HG02623 (cell line): ENCODE measurements around the gene NIT2.
"Not testable (repeated sequence)": the region's sequence is repeated elsewhere in the genome, so short reads cannot be mapped to it uniquely, and the experiment has no call there.

Experiments used
- ATAC-seq: cut with Tn5 transposase; IDR thresholded peaks from one replicate; pipeline ENCODE4 v1.9.1; 2021; ENCODE audit warnings: moderate library complexity; ENCODE audit not compliant: unreplicated experiment

NIT2 gene, protein sequence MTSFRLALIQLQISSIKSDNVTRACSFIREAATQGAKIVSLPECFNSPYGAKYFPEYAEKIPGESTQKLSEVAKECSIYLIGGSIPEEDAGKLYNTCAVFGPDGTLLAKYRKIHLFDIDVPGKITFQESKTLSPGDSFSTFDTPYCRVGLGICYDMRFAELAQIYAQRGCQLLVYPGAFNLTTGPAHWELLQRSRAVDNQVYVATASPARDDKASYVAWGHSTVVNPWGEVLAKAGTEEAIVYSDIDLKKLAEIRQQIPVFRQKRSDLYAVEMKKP

DNA sequence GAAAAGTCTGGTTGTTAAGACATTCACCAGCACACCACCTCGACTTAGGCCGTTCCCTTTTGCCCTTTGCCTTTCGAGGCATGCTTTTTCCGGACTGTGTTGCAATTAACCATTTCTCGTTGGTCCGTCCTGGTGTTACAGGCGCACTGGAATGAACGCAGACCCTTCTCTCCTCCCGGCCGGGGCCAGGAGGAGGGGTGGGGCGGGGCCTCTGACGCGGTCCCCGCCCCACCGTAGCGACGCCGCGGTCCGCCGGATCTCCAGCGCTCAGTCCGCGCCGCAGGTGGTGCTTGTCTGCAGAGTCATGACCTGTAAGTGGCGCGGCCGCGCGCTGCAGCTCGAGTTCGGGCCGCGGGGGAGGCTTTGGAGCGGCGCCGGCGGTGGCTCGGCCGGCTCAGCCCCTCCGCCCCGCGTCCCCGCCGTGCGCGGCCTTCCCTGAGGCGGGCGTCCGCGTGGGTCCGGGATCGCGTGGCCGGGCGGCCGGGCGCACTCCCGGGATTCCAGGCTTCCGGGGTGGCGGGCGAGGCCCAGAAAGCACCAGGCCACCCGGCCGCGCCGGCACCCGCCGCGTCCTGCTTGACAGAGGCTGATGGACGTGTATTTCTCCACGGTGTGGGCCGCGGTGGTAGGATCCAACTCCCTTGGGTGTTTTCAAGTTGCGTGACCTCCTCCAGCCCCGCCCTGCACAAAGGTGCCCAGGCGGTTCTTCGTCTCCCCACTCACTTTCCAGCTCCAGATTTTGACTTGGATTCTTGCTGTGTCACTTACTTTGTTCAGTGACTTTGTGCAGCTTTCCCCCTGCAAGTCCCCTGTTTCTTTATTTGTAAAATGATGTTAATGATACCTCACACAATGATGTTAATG, at the start of gene NIT2:
Gene NIT2 (plus strand): TSS at position 270 of the 864 bp plus-strand sequence. CDS start 35 bp downstream, at position 305.
- peak; percentile 98 for ATAC-seq

DNA sequence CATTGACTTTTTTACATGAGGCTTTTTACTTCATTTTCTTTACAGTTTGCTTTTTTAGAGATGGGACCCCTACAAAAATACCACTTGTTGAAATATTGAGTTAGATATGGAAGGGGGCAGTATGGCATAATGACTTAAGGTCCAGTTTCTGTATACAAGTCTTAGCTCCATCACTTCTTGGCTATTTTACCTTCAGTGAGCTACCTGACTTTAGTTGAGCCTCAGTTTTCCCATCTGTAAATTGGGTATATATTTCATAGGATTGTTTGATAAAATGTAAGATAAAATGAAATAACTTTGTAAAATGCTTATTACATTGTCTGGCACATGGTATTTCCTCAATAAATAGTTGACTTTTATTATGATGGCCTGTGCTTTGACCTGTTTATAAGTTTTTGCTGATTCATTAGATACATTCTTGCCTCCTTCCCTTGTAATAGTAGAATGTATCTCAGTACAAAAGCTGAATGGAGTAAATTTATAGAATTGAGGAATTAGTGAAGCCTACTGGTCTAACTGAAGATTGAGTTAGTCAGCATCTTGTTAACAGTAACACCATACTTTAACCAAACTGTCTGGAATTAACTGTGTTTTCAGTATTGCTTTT, 46.2 kb upstream of the NIT2 start:
- ATAC-seq = no peak

DNA sequence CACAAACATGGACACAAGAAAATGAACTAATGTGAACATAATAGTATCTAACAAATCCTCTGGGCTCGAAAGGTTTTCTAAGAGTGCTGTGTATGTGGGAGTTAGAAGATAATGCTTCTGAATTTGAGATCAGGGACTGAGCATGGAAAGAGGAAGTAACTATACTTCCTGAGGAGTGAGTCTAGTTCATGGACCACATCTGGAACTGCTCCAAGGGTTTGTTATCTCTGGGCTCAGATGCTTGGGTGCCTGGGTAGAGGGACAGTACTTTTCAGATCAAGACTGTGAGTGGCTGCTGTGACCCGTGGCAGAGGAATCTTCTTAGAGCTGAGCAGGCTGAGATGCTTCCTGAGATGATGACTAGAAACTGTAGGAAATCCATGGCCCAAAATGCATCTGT, 45.2 kb upstream of the NIT2 start:
- ATAC-seq = no peak

DNA sequence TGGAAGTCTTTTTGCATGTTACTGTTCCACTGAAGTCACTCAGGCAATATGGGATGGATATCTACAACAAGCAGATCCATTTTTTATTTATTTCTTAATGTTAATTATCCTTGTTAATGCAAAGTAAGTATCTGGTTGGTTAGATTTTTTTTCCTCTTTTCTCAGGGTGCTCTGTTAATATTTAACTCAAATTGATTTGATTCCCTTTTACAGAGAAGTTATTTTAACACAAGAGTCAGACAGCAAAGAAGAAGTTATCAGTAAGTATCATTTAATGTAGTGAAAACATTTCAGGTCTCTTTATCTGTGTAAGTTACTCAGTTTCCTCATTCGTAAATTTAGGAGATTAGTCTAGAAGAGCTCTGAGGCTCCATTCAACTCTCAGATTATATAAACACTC, 39.5 kb upstream of the NIT2 start:
- no peak for ATAC-seq

DNA sequence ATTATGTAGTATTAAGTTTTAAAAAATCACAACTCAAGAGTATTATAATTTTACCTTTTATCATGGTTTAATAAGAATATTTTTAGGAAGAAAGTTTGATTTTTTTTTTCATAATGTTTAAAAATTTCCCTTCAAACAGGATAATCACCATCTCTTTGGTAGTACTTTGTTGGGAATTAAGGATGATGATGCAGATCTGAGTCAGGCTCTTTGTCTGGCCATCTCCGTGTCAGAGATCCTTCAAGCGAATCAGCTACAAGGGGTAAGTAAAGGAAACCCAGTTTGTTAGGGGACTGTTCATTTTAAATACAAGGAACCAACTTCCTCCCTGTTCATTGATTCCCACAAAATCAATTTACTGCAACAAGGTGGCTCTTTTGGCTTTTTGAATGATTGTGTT, 36.8 kb upstream of the NIT2 start:
- no peak for ATAC-seq

DNA sequence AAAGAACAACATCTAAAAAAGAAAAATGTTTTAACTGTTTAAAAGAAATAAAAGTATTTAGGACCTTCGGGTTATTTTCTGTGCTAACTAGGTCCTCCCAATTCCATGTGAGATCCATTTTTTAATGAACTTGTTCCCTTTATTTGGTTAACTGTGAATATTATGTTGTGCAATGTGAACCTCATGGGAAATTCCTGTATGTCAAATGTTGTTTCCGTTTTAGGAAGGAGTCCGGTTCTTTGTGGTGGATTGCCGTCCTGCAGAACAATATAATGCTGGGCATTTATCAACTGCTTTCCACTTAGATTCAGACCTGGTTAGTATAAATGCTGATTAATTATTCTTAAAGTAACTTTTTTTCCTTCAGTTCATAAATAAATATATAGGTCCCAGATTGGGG, 35.5 kb upstream of the NIT2 start:
- ATAC-seq = no peak

DNA sequence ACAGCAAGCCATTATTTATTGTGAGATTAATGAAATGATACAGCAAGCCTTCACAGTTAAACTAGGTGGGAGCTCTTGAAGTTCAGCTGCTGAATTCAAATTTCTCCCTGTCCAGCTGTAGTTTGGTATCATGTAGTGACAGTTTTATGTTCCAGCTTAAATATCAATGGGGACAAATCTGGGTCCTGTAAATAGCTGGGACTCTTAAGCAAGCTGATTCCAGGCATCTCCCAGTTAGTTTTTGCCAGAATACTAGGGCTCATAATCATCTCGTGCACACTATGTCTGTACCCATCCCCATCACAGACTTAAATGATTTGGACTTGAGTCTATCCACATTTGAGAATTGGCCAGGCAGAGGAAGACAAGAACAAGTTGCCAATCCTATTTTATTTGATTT, 27.9 kb upstream of the NIT2 start:
- ATAC-seq = no peak

DNA sequence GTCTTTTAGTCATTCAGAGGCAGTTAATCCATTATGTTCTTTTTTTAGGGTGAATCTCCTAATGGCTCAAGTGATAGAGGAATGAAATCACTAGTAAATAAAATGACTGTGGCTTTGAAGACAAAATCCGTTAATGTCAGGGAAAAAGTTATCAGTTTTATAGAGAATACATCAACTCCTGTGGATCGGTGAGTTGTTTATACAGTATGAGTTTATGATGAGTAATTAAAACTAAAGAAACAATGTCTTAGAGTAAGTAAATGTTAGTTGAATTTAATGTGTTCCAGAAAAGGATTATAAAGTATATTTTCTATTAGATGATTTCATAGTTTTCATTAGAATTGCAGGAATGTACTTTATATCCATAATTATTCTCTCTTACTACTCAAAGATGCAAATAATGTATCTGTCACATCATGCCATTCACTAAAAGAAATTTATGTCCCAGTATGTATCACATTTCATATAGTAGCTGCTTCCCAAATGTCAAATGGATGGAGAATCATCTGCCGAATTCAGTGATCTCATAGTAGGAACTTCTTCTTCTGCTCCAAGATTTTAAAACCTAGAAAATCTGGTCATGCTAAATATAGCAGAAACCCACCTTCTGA, 24.1 kb upstream of the NIT2 start:
- ATAC-seq = no peak

DNA sequence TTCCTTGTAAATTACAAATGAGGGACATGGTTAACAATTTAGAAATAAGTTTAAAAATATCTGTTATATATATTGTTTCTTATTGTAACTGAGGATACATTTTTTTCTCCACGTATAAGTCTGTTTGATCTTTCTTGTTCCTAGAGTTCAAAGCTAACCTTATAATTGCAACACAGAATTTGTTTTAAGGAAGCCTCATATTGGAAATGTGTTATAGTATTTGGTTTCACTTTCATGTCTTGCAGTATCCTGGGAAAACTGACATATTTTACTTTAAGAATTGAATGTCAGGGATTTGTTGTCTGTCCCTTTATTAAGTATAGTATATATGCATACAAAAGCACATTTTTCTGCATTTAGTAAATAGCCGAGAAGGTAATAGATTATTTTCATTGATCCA, 23.5 kb upstream of the NIT2 start:
- ATAC-seq = no peak

DNA sequence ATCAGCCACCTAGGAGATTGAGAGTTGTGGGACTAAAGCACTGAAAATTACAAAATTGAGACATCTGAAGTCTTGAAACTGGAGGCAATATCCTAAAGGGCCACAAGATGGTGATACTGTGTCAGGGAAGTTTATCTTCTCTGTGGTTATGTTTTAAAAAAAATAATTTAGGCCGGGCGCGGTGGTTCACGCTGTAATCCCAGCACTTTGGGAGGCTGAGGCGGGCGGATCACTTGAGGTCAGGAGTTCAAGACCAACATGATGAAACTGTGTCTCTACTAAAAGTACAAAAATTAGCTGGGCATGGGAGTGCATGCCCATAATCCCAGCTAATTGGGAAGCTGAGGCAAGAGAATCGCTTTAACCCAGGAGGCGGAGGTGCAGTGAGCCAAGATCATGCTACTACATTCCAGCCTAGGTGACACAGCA, 17.9 kb upstream of the NIT2 start:
- peak; percentile 70 for ATAC-seq

DNA sequence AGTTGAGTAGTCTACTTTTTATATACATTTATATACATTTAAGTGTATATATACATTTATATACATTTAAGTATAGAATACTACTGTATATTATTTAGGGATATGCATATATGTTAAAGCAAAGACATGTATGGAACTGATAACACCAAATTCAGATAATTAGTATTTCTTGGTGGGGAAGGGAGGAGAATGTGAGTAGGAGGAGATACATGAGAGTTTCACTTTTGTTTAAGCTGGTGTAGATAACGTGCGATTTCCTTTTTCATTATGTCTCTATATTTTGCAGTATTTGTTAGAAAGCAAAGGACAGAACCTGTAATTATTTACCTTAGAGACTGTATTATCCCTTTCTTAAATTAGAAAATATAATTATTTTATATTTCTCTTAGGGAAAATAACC, 16.6 kb upstream of the NIT2 start:
- no peak for ATAC-seq

DNA sequence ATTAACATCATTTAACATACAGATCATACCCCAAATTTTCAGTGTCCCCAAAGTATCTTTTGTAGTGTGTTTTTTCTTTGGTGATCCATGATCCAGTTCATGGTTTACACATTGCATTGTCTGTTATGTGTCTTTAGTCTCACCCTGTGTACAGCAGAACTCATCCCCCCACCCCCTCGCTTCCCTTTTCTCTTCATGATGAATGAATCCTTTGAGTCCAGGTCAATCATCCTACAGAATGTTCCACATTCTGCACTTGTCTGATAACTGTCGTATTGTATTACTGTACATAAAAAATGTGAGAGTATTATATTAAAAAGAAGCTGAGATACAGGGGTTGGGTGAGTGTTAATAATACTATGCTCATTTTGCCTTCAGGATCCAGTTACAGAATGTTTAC, 14.6 kb upstream of the NIT2 start:
- no peak for ATAC-seq

DNA sequence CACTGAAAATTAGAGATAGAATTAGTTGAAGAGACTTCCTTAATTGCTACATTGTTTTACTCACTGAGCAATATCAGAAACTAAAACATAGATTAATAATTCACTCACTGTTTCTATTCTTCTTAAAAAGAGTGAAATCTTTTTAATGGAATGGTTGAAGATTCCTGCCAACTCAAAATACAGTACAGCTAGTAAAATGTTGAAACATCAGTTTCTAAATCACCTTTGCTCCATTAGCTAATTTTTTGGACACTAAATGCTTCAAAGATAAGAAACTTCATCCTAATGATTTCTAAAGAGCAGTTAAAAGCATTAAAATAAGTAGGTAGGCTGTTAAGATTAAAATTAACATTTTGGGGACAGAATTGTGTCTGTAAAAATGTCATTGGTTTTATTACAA, 10.5 kb upstream of the NIT2 start:
- ATAC-seq = no peak

DNA sequence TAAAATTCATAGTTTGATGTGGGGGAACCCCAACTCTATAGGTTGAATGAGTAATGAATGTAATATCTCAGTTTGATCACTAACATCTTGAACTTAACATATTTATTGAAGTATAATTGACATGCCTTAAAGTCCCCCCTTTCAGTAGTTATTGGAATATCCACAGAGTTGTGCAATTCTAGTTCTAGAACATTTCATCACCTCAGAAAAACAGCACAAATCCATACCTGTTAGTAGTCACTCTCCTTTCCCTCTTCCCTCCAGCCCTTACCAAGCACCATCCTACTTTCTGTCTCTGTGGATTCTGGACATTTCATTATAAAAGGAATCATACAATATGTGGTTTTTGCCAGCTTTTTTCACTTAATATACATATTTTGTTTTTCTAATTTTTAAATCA, 8.7 kb upstream of the NIT2 start:
- no peak for ATAC-seq

DNA sequence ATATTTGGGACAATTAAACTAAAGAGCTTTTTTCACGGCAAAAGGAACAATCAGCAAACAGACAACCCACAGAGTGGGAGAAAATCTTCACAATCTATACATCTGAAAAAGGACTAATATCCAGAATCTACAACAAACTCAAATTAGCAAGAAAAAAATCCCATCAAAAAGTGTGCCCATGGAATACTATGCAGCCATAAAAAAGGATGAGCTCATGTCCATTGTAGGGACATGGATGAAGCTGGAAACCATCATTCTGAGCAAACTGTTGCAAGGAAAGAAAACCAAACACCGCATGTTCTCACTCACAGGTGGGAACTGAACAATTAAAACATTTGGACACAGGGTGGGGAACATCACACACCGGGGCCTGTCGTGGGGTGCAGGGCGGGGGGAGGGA, 7.2 kb upstream of the NIT2 start:
- ATAC-seq = not testable (repeated sequence)

DNA sequence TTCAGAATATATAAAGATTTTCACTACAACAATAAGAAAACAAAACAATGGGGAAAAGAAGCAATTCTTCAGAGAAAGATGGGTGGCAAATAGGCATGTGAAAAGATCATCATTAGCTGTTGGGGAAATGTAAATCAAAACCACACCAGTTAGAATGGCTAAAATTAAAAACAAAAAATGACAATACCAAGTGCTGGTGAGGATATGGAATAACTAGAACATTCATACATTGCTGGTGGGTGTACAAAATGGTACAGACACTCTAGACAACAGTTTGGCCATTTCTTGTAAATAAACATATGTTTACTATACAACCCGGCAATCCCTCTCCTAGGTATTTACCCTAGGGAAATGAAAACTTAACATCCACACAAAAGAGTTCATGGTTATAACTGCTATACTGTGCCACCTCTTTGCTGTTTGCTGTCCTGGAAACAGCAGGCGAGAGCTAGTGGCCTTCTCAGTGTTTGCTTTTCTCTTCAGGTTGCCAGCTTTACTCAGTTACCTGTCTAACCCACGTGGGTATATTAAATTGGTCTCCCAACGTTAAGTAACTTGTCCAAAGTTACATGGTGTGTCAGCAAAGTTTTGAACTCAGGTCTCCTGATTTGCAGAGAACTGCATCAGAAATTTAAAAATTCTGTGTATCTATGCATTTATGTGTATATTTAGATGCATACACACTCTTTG, 4.6 kb upstream of the NIT2 start:
- ATAC-seq = no peak

DNA sequence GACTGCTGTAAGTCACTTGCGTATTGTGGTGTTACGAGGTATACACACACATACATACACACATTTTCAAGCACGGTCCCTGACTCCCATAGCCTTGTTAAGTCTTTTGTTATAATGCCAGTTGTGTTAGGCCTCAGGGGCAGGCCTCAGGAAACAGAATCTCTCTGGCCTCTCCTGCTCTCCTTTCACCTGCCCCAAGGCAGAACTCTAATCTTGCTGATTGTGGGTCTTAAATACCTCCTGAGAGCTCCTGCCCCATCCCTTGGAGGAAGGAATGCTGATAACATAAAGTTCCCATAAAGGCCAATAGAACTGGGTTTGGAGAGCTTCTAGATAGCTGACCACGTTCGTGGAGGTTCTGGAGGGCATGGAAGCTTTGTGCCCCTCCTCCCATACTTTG, 3.9 kb upstream of the NIT2 start:
- ATAC-seq = no peak

DNA sequence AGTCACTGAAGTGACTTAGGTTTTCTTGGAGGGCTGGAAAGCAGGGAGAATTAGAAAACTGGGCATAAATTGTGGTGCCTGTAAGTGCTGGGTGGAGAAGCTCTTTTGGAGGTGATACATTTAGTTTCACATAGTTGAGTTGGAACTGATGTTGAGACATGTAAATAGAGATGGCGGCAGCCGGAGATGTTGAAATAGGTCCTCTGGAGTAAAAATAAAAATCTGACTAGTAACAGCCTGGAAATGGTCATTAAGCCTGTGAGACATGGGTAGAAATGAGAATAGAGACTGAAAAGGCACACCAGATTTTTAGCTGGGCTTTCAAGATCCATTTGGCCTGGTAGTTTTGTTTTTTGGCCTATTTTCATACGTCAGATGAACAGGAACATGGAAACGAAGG, 2.9 kb upstream of the NIT2 start:
- no peak for ATAC-seq

DNA sequence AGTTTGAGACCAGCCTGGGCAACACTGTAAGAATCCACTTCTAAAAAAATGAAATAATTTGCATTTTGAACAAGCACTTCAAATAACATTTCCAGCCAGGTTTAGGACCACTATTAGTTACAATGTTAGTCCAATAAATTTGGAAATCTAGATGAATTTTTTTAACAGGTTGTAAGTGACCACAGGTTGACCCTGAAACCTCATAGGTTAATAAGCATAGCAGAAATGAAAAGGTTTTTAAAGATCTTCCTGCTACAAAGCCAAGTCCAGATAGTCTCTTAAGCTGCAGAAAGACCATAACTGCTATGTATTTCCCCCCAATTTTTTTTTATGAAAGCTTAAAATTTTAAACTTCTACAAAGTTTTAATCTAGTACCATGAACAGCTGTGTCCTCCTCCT, 1.5 kb upstream of the NIT2 start:
- ATAC-seq = no peak

DNA sequence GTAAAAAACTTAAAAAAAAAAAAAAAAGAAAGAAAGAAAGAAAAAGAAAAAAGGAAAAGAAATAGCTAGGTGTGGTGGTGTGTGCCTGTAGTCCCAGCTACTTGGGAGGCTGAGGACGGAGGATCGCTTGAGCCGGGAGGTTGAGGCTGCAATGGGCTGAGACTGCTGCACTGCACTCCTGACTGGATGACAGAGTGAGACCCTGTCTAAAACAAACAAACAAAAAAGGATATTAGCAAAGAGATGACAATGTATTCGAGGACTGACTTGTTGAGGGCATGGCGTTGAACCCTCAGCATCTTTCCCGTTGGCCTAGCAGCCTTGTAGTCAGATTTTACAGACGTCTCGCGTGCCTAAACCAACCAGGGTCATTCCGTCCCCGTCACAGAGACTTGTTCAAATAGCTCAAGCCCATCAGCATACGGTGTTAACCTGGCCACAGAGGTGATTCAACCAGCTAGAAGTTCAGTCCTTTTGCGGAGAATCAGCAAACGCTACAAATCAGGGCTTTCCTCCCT, 528 bp upstream of the NIT2 start:
- ATAC-seq = peak; percentile 15

DNA sequence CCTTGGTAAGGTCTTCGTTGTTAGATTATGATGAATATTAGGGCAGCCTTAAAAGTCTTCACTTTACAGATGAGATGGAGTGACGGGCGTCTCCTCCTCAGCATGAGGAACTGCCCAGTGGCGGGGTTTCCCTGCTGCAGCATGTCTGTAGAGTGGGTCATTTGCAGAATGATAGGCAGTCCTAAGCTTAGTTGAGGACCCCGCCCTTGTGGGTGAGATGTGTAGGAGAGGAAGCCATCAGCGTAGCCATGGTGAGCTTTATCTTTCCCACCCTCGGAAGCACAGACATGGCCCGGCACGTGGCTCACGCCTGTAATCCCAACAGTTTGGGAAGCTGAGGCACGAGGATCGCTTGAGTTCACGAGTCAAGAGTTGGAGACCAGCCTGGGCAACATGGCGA, 877 bp downstream of the NIT2 start:
- peak; percentile 40 for ATAC-seq
